ENCODE measurements around the gene FAM89B. TPM values are rescaled to one million over a fixed set of nuclear protein-coding genes. Genes with fewer than 3 reads are reported as not detected.

FAM89B gene
- polyA plus RNA-seq, 1 donor: 25.9 TPM

DNA sequence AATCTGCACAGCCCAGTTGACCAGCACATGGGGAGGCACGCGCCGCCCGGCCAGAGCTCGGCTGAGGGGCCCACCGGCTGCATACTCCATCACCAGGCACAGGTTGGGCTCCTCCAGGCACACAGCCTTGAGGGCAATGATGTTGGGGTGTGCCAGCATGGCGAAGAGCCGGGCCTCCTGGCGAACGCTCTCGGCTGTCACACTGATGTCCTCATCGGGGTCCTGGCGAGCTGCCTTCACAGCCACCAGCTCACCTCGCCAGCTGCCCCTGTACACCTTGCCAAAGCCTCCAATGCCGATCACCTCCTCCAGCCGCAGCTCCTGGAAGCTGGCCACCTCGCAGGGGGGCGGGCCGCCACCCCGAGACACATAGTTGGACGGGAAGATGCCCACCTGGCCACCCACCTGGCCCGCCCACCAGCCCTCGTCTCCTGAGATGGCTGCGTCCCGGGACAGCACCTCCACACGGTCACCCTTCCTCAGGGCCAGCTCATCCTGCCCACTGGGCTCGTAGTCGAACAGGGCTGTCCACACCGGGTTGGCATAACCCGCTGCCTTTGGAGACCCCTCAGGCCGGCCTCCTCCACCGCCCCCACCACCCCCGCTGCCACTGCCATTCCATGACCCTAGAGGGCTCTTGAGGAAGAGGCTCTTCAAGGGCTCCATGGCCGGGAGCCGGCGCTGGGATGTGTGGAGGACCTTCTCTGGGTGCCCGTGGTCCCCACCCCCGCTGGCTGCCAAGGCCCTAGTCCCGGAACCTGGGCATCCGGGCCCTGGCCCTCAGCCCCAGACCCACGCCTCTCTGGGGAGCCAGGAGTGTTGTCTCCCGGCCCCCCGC is 41.0 kb downstream of the FAM89B start:
- Histone ChIP-seq H3K4me3 (ENCODE audit: low read length) (peak overlapping the region; percentile 98), H3K4me1 (ENCODE audit: control insufficient read depth, insufficient read depth, low read length) (peaks cover 45% of the 10 kb centered on the region), H3K9me3 (ENCODE audit: control insufficient read depth, low read depth, low read length) (no peaks in the 10 kb centered on the region), H3K27me3 (ENCODE audit: control insufficient read depth, insufficient read depth, low read length) (no peaks in the 10 kb centered on the region), H3K27ac (ENCODE audit: low read length) (peak overlapping the region; percentile 99), H3K36me3 (ENCODE audit: control insufficient read depth, insufficient read depth, low read length) (peaks cover 52% of the 10 kb centered on the region)
- no CpG with 5 or more reads among the region's 43 CpGs for WGBS (ENCODE audit: insufficient coverage, low lambda C conversion rate)
- DNase-seq: no peak

DNA sequence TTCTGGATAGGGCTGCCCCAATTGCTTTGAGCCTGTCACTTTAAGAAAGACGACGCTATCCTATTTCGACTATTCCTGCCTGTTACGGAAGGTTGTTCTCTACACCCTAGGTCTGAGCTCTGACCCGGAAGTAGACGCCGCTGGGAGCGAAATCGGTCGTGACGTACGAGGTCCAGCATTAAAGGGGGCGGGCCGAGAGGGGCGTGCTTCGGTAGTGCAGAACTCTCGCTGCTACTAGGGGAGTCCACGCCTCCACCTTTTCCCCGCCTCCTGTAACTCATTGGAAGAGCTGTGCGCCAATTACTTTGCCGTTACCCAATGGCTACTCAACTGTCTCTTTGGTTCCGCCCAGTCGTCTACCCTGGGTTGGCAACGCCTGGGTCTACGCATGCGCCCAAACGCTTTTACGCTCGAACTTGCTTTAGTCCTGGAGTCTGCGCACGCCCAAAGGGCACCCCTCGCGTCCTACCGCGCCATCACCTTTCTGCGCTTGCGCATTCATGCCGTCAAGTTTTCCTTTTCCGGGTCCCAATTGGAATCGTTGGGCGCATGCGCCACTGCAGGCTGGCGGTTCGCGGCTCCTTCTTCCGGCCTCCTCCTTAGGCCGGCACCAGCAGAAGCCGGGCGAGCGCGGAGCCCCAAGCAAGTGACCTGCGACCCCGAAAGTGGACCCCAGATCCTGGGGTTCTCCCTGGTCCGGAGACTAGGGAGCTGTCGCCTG is 43.1 kb downstream of the FAM89B start, which contains the start of gene PCNX3:
Gene PCNX3 (plus strand): TSS at position 548 of the 721 bp plus-strand sequence. CDS start 536 bp downstream, outside the sequence.
- Histone ChIP-seq H3K27ac (ENCODE audit: low read length) (peak within 1 kb of the TSS; percentile 99), H3K36me3 (ENCODE audit: control insufficient read depth, insufficient read depth, low read length) (peaks cover 57% of the 10 kb centered on the region), H3K4me3 (ENCODE audit: low read length) (peak within 1 kb of the TSS; percentile 98), H3K4me1 (ENCODE audit: control insufficient read depth, insufficient read depth, low read length) (peaks cover 41% of the 10 kb centered on the region), H3K27me3 (ENCODE audit: control insufficient read depth, insufficient read depth, low read length) (no peaks in the 10 kb centered on the region), H3K9me3 (ENCODE audit: control insufficient read depth, low read depth, low read length) (no peaks in the 10 kb centered on the region)
- WGBS (ENCODE audit: insufficient coverage, low lambda C conversion rate): no CpG with 5 or more reads among the region's 55 CpGs
- DNase-seq: peak; percentile 100

DNA sequence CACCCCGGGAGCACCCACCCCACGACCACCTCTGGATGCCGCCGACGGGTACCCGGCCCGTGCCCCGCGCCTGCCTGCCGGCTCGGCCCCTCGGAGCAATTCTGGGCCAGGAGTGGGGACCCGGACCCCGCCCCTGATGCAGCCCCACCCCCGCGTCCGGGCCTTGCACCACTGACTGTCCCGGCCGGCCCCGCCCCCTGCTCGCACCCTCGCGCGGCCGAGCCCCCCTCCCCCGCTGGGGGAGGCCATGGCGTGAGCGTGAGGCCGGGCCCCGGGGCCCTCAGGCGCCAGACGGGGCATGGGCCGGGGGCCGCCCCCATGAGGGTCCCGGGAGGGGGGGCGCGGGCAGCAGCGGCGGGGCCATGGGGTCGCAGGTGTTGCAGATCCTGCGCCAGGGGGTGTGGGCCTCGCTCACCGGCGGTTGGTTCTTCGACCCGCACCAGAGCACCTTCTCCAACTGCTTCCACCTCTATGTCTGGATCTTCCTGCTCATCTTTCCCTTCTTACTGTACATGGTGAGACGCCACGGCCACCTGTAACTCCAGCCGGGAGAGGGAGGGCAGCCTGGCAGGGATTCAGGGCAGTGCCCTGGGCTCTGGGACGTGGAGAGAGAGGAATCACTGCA is 43.7 kb downstream of the FAM89B start:
- Histone ChIP-seq H3K36me3 (ENCODE audit: control insufficient read depth, insufficient read depth, low read length) (peaks cover 57% of the 10 kb centered on the region), H3K27me3 (ENCODE audit: control insufficient read depth, insufficient read depth, low read length) (no peaks in the 10 kb centered on the region), H3K4me3 (ENCODE audit: low read length) (peak overlapping the region; percentile 88), H3K9me3 (ENCODE audit: control insufficient read depth, low read depth, low read length) (no peaks in the 10 kb centered on the region), H3K4me1 (ENCODE audit: control insufficient read depth, insufficient read depth, low read length) (peaks cover 34% of the 10 kb centered on the region), H3K27ac (ENCODE audit: low read length) (peak overlapping the region; percentile 75)
- no CpG with 5 or more reads among the region's 50 CpGs for WGBS (ENCODE audit: insufficient coverage, low lambda C conversion rate)
- peak in 1 of 2 donors; percentile 46 for DNase-seq

DNA sequence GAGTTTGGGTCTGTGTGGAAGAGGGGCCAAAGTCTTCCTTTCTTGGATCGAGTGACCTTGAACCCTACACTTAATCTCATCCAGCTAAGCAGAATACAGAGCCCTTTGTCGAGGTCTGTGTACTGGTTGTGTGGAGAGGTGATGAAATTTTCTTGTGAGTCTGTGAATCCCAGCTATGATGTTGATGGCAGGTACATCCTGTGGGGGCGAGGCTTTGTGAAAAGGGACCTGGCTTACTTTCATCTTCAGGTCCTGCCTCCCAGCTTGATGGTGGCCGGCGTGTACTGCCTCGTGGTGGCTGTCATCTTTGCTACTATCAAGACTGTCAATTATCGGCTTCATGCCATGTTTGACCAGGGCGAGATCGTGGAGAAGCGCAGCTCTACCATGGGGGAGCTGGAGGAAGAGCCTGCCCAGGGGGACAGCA is 44.2 kb downstream of the FAM89B start:
- H3K27ac ChIP-seq (ENCODE audit: low read length): no peak overlapping the region
- no CpG with 5 or more reads among the region's 10 CpGs for WGBS (ENCODE audit: insufficient coverage, low lambda C conversion rate)
- no peak for DNase-seq
- H3K4me3 ChIP-seq (ENCODE audit: low read length): peak overlapping the region; percentile 88
- peaks cover 59% of the 10 kb centered on the region for H3K36me3 ChIP-seq (ENCODE audit: control insufficient read depth, insufficient read depth, low read length)
- H3K4me1 ChIP-seq (ENCODE audit: control insufficient read depth, insufficient read depth, low read length): peaks cover 29% of the 10 kb centered on the region
- no peaks in the 10 kb centered on the region for H3K27me3 ChIP-seq (ENCODE audit: control insufficient read depth, insufficient read depth, low read length)
- no peaks in the 10 kb centered on the region for H3K9me3 ChIP-seq (ENCODE audit: control insufficient read depth, low read depth, low read length)

DNA sequence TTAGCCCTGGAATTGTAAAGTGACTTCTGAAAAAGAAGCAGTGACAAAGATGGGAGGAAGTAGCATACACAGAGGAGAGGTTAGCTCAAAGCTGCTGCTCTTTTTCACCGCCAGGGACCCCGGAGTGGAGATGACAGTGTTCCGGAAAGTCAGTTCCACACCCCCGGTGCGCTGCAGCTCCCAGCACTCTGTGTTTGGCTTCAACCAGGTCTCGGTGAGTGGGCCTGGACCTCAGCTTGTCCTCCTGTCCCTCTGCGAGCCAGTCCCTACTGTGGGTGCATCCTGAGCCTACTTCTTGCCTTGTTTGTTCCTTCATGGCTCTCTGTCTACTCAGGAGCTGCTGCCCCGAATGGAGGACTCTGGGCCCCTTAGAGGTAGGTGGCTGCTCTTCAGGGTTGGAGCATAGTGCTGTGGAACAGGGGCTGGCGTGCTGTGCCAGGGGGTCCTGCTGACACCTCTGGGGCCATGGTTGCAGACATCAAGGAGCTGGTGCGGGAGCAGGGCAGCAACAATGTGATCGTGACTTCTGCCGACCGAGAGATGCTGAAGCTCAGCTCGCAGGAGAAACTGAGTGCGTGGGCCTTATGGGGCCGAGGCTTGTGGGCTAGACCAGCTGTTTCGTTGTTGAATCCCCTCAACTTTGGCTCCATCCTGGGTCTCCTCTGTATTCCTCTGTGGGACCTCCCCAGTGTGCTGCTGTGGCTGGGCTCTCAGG is 45.0 kb downstream of the FAM89B start:
- Histone ChIP-seq H3K4me3 (ENCODE audit: low read length) (peak overlapping the region; percentile 88), H3K36me3 (ENCODE audit: control insufficient read depth, insufficient read depth, low read length) (peaks cover 60% of the 10 kb centered on the region), H3K9me3 (ENCODE audit: control insufficient read depth, low read depth, low read length) (no peaks in the 10 kb centered on the region), H3K27ac (ENCODE audit: low read length) (no peak overlapping the region), H3K4me1 (ENCODE audit: control insufficient read depth, insufficient read depth, low read length) (peaks cover 23% of the 10 kb centered on the region), H3K27me3 (ENCODE audit: control insufficient read depth, insufficient read depth, low read length) (no peaks in the 10 kb centered on the region)
- no CpG with 5 or more reads among the region's 17 CpGs for WGBS (ENCODE audit: insufficient coverage, low lambda C conversion rate)
- DNase-seq: no peak

DNA sequence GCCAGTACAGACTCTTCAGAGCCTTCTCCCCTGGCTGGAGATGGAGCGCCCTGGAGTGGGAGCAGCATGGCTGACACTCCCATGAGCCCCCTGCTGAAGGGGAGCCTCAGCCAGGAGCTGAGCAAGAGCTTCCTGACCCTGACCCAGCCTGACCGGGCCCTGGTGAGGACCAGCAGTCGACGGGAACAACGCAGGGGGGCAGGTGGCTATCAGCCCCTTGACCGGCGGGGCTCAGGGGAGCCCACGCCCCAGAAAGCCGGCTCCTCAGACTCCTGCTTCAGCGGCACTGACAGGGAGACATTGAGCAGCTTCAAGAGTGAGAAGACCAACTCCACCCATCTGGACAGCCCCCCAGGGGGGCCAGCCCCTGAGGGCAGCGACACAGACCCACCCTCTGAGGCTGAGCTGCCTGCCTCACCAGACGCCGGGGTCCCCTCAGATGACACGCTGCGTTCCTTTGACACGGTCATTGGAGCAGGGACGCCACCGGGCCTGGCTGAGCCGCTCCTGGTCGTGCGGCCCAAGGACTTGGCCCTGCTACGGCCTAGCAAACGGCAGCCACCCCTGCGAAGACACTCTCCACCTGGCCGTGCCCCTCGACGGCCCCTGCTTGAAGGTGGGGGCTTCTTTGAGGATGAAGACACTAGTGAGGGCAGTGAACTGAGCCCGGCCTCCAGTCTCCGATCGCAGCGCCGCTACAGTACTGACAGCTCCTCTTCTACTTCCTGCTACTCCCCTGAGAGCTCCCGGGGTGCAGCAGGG is 45.8 kb downstream of the FAM89B start:
- peaks cover 57% of the 10 kb centered on the region for H3K36me3 ChIP-seq (ENCODE audit: control insufficient read depth, insufficient read depth, low read length)
- DNase-seq: no peak
- no peak overlapping the region for H3K27ac ChIP-seq (ENCODE audit: low read length)
- H3K27me3 ChIP-seq (ENCODE audit: control insufficient read depth, insufficient read depth, low read length): no peaks in the 10 kb centered on the region
- peaks cover 14% of the 10 kb centered on the region for H3K4me1 ChIP-seq (ENCODE audit: control insufficient read depth, insufficient read depth, low read length)
- H3K4me3 ChIP-seq (ENCODE audit: low read length): no peak overlapping the region
- no CpG with 5 or more reads among the region's 33 CpGs for WGBS (ENCODE audit: insufficient coverage, low lambda C conversion rate)
- H3K9me3 ChIP-seq (ENCODE audit: control insufficient read depth, low read depth, low read length): no peaks in the 10 kb centered on the region

DNA sequence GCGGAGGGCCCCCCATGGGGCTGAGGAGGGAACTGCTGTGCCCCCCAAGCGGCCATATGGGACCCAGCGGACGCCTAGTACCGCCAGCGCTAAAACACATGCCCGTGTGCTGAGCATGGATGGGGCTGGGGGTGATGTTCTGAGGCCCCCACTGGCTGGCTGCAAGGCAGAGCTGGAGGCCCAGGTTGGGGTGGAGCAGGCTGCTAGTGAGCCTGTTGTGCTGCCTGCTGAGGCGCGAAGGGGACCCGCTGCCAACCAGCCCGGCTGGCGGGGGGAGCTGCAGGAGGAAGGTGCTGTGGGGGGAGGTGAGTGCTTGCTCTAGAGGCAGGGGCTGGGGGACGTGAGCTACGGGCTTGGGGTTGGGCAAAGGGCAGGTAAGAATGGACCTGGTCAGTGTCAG is 46.4 kb downstream of the FAM89B start:
- H3K27ac ChIP-seq (ENCODE audit: low read length): no peak overlapping the region
- no peak for DNase-seq
- H3K4me3 ChIP-seq (ENCODE audit: low read length): no peak overlapping the region
- H3K36me3 ChIP-seq (ENCODE audit: control insufficient read depth, insufficient read depth, low read length): peaks cover 63% of the 10 kb centered on the region
- peaks cover 10% of the 10 kb centered on the region for H3K4me1 ChIP-seq (ENCODE audit: control insufficient read depth, insufficient read depth, low read length)
- no peaks in the 10 kb centered on the region for H3K9me3 ChIP-seq (ENCODE audit: control insufficient read depth, low read depth, low read length)
- WGBS (ENCODE audit: insufficient coverage, low lambda C conversion rate): no CpG with 5 or more reads among the region's 14 CpGs
- no peaks in the 10 kb centered on the region for H3K27me3 ChIP-seq (ENCODE audit: control insufficient read depth, insufficient read depth, low read length)

DNA sequence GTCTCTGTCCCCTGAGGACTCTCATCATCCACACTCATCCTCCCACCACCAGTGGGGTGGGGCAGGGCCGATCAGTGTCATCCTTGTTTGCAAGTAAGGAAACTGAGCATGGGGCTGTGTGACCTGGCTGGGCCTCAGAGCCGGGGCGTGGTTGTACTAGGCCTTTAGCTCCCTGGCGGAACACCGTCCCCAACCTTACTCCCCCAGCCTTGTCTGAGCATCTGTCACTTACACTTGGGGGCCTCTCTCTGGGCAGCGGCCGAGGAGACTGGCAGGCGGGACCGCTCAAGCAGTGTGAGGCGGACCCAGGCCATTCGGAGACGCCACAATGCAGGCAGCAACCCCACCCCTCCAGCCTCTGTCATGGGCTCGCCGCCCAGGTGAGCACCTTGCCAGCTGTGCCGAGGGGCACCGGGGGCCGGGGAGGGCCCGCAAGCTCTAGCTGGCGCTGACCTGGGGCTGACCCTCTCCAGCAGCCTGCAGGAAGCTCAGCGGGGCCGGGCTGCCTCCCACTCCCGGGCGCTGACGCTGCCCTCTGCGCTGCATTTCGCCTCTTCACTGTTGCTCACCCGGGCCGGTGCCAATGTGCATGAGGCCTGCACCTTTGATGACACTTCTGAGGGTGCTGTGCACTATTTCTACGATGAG is 47.1 kb downstream of the FAM89B start:
- Histone ChIP-seq H3K9me3 (ENCODE audit: control insufficient read depth, low read depth, low read length) (no peaks in the 10 kb centered on the region), H3K27me3 (ENCODE audit: control insufficient read depth, insufficient read depth, low read length) (no peaks in the 10 kb centered on the region), H3K4me3 (ENCODE audit: low read length) (no peak overlapping the region), H3K36me3 (ENCODE audit: control insufficient read depth, insufficient read depth, low read length) (peaks cover 69% of the 10 kb centered on the region), H3K27ac (ENCODE audit: low read length) (no peak overlapping the region), H3K4me1 (ENCODE audit: control insufficient read depth, insufficient read depth, low read length) (peaks cover 10% of the 10 kb centered on the region)
- DNase-seq: no peak
- WGBS (ENCODE audit: insufficient coverage, low lambda C conversion rate): no CpG with 5 or more reads among the region's 29 CpGs

DNA sequence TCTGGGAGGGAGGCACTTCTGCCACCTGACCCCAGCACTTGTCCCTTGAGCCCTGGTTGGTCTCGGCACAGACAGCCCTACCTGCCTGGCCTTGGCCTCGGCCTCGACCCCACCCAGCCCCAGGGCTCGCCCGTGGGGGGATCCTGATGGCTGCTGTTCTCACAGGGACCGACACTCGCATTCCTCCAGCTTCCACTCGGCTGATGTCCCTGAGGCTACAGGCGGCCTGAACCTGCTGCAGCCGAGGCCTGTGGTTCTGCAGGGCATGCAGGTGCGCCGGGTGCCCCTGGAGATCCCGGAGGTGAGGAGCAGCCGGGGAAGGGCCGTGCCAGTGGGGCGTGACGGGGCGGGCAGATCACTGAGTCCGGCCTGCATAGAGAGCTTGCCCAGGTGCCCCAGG is 48.3 kb downstream of the FAM89B start:
- H3K27ac ChIP-seq (ENCODE audit: low read length): no peak overlapping the region
- peaks cover 10% of the 10 kb centered on the region for H3K4me1 ChIP-seq (ENCODE audit: control insufficient read depth, insufficient read depth, low read length)
- DNase-seq: no peak
- H3K36me3 ChIP-seq (ENCODE audit: control insufficient read depth, insufficient read depth, low read length): peaks cover 82% of the 10 kb centered on the region
- H3K9me3 ChIP-seq (ENCODE audit: control insufficient read depth, low read depth, low read length): no peaks in the 10 kb centered on the region
- H3K4me3 ChIP-seq (ENCODE audit: low read length): no peak overlapping the region
- no peaks in the 10 kb centered on the region for H3K27me3 ChIP-seq (ENCODE audit: control insufficient read depth, insufficient read depth, low read length)
- WGBS (ENCODE audit: insufficient coverage, low lambda C conversion rate): no CpG with 5 or more reads among the region's 19 CpGs

Data from large intestine (tissue), 3 donors.